ENCODE measurements around the gene NSD2.
"Not testable (repeated sequence)": the region's sequence is repeated elsewhere in the genome, so short reads cannot be mapped to it uniquely, and the experiment has no call there.

NSD2 gene

GRCh38 chr4:1834047-1834775 is 37.0 kb upstream of the NSD2 start:
- no peak for DNase-seq (ENCODE audit: low read depth)
- no peak overlapping the region for H3K4me3 ChIP-seq (ENCODE audit: low read depth, low read length)
- TF ChIP-seq CTCF (IDR thresholded peaks at IDR 0.05; ENCODE audit: control insufficient read depth, extremely low read depth, insufficient read depth): no peak

- DNase-seq (ENCODE audit: low read depth); H3K4me3 ChIP-seq (ENCODE audit: low read depth, low read length): not testable (repeated sequence)
Observed at GRCh38 chr4:1835836-1836235, 35.4 kb upstream of the NSD2 start.

GRCh38 chr4:1836650-1837049 is 34.5 kb upstream of the NSD2 start:
- TF ChIP-seq CTCF (IDR thresholded peaks at IDR 0.05; ENCODE audit: control insufficient read depth, extremely low read depth, insufficient read depth): no peak
- no peak for DNase-seq (ENCODE audit: low read depth)
- no peak overlapping the region for H3K4me3 ChIP-seq (ENCODE audit: low read depth, low read length)

- no peak overlapping the region for H3K4me3 ChIP-seq (ENCODE audit: low read depth, low read length)
- DNase-seq (ENCODE audit: low read depth): no peak
- TF ChIP-seq CTCF (IDR thresholded peaks at IDR 0.05; ENCODE audit: control insufficient read depth, extremely low read depth, insufficient read depth): no peak
Observed at GRCh38 chr4:1837069-1837468, 34.1 kb upstream of the NSD2 start.

GRCh38 chr4:1839282-1839681 is 31.9 kb upstream of the NSD2 start:
- DNase-seq (ENCODE audit: low read depth): no peak
- no peak overlapping the region for H3K4me3 ChIP-seq (ENCODE audit: low read depth, low read length)
- TF ChIP-seq CTCF (IDR thresholded peaks at IDR 0.05; ENCODE audit: control insufficient read depth, extremely low read depth, insufficient read depth): no peak

GRCh38 chr4:1841201-1841886 is 29.8 kb upstream of the NSD2 start:
- no peak for TF ChIP-seq CTCF (IDR thresholded peaks at IDR 0.05; ENCODE audit: control insufficient read depth, extremely low read depth, insufficient read depth)
- DNase-seq (ENCODE audit: low read depth): no peak
- H3K4me3 ChIP-seq (ENCODE audit: low read depth, low read length): no peak overlapping the region

GRCh38 chr4:1841887-1842210 is 29.3 kb upstream of the NSD2 start:
- H3K4me3 ChIP-seq (ENCODE audit: low read depth, low read length): no peak overlapping the region
- TF ChIP-seq CTCF (IDR thresholded peaks at IDR 0.05; ENCODE audit: control insufficient read depth, extremely low read depth, insufficient read depth): no peak
- DNase-seq (ENCODE audit: low read depth): no peak
